NCI-H446 (cell line): Measurements from ENCODE around the gene TMC7.

Experiments
- DNase-seq, 2 experiments: peaks; one replicate each; lab custom pipeline; 2025; lab: John Stamatoyannopoulos, UW

The TMC7 gene

DNA sequence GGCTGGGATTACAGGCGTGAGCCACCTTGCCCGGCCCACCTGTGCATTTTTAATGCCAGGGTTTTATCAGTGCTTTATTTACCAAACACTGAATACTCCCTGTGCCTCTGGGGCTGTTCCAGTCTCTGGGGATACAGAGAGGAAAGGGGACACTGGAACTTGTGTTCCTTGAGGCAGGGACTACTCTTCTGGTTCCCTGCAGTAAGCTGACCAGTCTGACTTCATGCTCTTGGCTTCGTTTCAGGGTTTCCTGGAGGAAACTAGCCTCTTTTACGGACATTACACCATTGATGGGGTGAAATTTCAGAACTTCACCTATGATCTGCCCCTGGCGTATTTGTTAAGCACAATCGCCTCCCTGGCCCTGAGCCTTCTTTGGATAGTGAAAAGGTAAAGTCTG lies 46.2 kb downstream of the TMC7 start:
- no peak for DNase-seq

GRCh38 chr16:19031738-19032137 lies 48.0 kb downstream of the TMC7 start:
- DNase-seq: no peak

DNA sequence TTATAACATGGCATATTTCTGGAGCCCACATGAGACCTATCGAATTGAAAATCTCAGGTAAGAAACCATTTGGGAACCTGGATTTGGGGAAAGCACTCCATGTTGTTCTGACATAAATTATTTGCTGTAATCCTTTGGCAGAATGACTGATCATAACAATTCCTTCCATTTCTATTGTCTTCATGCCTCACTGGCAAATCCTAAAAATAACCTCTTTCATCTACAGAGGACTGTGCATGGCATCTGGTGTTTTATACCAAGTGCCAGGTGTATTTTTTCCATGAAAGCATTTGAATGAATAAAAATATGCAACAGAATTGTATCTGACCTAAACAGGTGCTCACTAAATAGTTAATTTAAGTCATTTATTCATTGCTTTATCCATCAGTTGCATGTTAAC lies 50.0 kb downstream of the TMC7 start:
- DNase-seq: no peak

GRCh38 chr16:19040400-19040799 lies 56.7 kb downstream of the TMC7 start:
- no peak for DNase-seq

GRCh38 chr16:19044769-19045168 lies 61.0 kb downstream of the TMC7 start:
- DNase-seq: no peak

- DNase-seq: no peak
Measured at GRCh38 chr16:19046062-19046461, 62.3 kb downstream of the TMC7 start.

DNA sequence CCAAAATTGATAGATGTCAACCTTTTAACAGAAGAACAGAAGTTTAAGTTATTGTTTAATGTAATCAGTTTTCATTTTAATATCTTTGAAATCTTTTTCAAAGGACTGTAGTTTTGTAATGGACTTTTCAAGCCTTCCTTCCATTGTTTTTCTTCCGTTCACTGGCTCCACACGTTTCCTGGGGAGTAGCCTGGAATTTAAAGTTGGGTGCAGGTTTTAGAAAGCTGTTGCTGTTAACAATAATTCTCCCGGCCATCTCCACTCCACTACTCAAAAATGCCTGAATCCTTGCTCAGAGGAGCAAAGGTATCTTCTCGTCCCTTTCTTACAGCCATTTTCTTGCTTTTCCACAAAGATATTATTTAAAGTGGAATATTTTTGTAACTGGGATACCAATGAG lies 79.0 kb downstream of the TMC7 start:
- no peak for DNase-seq

DNA sequence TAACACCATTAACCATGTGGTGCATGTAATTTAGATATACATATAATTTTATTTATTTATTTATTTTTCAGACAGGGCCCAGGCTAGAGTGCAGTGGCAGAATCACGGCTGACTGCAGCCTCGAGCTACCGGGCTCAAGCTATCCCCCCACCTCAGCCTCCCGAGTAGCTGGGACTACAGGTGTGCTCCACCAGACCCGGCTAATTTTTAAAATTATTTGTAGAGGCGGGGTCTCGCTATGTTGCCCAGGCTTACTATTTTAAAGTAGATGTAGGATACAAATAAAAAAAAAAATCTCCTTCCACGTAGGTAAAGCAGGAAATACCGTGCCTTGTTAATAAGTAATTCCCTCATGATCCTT lies 83.2 kb downstream of the TMC7 start:
- DNase-seq: no peak

- peak; percentile 95 to 99 for DNase-seq
Measured at GRCh38 chr16:19067349-19068236, 83.9 kb downstream of the TMC7 start, which contains the start of gene COQ7. Gene COQ7 (plus strand): TSS chr16:19067614. CDS start chr16:19067665, 51 bp downstream.

- no peak for DNase-seq
Measured at GRCh38 chr16:19068237-19068815, 84.6 kb downstream of the TMC7 start.

DNA sequence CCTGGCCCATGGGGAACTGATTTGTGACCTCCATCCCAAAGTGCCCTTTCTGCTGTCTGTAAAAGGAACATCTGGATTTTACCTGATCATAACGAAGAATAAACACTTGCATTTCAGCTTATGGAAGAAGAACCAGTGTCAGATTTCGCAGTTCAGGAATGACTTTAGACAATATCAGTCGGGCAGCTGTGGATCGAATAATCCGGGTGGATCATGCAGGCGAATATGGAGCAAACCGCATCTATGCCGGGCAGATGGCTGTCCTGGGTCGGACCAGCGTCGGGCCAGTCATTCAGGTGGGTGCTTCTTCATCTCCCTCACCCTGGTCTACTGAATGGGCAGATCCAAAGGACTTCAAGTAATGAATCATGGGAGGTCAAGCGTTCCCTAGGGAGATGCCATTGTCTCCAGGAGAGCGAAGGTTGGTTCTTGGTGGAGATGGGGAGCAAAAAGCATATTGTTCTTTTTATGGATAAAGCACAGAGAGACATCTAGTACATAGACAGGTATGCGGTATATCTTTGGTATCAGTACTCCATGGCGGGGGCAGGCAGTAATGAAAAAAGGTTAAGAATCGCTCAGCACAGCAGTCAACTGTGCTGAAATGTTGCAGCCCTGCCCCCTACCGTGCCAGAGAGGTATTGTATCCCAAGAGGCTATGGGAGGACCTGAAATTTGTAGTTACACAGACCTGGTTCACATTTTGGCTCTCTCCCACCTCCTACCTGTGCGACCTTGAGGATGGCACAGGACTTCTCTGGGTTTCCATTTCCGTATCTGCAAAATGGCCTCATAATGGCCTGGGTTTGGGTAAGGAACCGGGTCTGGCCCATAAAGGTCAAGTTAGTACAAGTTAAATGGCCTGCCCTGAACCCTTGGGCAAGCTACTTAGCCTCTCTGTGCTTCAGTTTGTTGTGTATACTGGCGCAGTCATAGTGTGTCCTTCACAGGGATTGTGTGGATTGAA lies 88.4 kb downstream of the TMC7 start:
- DNase-seq: peak in 1 of 2 experiments; percentile 31

GRCh38 chr16:19073344-19073743 lies 89.6 kb downstream of the TMC7 start:
- DNase-seq: no peak

DNA sequence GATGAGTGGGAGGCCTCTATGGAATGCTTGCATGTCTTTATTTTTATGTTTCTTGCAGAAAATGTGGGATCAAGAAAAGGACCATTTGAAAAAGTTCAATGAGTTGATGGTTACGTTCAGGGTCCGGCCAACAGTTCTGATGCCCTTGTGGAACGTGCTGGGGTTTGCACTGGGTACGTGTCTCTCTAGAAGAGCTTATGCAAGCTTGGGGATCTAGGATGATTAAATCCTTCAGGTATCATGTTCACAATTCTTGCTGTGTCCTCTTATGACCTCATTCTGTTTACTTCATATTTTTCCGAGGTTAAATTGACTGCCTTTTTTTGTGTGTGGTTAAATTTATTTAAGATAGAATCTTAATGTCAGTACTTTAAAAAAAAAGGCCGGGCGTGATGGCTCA lies 90.1 kb downstream of the TMC7 start:
- no peak for DNase-seq

GRCh38 chr16:19075511-19075910 lies 91.8 kb downstream of the TMC7 start:
- DNase-seq: no peak

DNA sequence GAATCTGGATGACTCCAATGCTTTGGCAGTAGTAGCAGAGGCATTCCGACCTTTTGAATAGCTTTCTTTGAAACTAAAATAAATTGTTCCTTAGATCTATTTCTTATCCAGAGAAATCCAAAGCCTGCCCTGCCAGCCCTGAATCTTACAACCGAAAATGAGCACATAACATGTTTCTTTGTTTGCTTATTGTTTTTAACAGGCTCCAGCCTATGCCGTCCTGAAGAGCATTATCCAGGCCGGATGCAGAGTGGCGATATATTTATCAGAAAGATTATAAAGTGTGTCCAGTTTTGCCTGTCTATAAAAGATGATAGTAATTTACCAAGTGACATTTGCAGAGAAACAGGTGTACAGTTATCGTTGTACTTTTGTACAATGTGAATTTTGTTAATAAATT lies 94.1 kb downstream of the TMC7 start:
- no peak for DNase-seq

DNA sequence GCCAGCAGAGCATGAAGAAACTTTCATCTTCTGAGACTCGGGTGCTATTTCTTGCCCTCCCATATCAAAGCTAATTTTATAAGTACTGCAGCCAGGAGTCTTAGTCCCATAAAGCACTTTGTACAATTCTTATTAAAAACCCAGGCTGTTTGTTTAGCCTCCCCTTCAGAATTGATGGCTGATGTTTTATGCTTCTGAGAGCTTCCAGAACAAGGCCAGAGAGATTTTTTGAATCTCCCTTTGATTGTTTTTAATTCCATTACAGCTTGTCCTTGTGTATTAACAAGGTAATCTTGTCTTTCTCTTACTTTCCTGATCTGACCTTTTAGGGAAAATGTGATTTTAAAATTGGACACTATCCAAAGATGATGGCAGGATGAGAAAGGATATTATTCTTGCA lies 99.9 kb downstream of the TMC7 start:
- DNase-seq: no peak

DNA sequence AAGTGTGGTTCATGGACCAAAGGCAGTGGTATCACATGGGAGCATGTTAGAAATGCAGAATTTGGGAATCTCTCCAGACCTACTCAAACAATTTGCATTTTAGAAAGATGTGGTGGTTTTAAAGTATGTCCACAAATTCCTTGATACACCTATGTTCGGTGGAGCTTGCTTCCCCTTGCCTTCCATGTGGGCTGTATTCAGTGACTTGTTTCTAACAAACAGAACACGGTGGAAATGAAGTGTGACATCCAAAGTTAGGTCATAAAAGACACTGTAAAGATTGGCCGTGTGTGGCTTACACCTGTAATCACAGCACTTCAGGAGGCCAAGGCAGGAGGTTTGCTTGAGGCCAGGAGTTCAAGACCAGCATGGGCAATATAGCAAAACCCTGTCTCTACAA lies 100.4 kb downstream of the TMC7 start:
- no peak for DNase-seq

DNA sequence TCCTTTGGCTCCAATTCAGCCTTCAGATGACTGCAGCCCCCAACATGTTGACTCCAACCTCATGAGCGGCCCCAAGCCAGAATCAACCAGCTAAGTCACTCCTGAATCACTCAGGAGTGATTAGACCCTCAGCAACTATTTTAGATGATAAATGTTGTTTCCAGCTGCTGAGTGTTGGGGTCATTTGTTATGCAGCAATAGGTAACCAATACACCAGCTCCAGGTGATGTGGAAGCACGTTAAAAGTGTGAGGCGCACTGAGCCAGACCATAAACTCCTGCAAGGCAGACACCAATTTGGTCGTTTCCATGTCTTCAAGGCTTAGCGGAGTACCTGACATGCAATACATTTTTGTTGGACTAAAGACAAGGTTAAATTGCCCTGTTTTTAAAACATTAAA lies 101.1 kb downstream of the TMC7 start:
- DNase-seq: no peak

GRCh38 chr16:19085679-19086200 lies 102.0 kb downstream of the TMC7 start:
- no peak for DNase-seq

DNA sequence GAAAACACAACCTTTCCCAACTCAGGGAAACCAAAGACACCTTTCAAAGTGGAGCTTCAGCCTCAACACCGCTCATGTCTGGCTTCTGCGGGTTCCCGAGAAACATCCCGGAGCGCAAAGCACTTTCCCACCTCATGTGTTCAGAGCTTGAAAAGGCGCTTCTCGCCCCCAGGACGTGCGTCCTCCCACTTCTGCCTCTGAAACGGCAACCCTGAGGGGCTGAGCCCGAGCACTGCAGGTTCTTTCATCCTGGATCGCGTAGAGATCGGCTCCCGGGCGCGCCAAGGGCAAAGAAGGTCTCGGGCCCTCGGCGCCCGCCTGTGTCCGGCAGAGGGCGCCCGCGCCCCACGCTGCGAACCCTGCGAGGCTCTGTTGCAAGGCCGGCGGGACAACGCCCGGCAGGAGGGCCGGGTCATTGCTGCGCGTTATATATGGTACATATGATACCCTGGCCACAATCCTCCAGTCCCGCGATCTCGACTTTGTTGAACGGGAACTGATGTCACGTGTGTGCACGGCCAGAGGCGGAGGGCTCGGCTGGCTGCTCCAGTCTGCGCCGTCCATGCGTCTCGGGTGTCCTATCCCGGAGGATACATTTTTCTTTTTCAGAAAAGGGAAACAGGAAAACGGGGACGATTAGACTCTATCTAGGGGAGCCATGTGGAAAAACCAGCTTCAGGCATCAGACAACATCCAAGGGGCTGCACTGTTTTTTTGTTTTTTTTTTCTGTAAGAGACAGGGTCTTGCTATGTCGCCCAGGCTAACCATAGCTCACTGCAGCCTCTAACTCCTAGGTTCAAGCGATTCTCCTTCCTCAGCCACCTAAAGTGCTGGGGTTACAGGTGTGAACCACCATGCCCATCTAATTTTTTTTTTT lies 102.8 kb downstream of the TMC7 start:
- peak; percentile 25 to 76 for DNase-seq

DNA sequence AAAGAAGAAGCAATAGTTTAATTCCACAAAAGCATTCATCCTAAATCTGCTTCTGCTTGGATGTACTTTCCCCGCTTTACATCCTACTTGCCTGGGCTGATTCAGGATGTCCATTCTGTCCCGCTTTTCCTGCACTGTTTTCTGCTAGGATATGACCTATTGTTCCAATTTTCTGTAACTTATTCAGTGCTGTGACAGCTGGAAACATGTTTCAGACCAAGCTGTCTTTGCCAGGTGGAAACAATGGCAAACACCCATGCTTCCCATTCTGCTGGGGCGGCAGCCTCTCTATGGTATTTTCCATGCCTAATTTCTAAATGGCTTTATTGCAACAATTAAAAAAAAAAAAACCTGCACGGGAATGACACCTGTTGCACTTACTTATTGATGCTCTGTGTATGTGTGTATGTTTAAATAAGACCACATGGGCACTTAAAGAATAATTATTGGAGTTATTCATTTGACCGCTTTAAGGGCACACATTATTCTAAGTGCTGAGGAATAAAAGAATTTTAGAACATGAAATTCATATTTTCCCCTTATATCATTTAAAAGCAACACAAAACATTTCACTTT lies 104.7 kb downstream of the TMC7 start:
- no peak for DNase-seq
